GM21360 (cell line): ENCODE results near the gene DLX6.

Source experiments
- ATAC-seq: cut with Tn5 transposase; IDR thresholded peaks from one replicate; pipeline ENCODE4 v1.9.1; 2021; ENCODE audit warnings: mild to moderate bottlenecking, moderate library complexity; ENCODE audit not compliant: unreplicated experiment

DLX6 gene

DNA sequence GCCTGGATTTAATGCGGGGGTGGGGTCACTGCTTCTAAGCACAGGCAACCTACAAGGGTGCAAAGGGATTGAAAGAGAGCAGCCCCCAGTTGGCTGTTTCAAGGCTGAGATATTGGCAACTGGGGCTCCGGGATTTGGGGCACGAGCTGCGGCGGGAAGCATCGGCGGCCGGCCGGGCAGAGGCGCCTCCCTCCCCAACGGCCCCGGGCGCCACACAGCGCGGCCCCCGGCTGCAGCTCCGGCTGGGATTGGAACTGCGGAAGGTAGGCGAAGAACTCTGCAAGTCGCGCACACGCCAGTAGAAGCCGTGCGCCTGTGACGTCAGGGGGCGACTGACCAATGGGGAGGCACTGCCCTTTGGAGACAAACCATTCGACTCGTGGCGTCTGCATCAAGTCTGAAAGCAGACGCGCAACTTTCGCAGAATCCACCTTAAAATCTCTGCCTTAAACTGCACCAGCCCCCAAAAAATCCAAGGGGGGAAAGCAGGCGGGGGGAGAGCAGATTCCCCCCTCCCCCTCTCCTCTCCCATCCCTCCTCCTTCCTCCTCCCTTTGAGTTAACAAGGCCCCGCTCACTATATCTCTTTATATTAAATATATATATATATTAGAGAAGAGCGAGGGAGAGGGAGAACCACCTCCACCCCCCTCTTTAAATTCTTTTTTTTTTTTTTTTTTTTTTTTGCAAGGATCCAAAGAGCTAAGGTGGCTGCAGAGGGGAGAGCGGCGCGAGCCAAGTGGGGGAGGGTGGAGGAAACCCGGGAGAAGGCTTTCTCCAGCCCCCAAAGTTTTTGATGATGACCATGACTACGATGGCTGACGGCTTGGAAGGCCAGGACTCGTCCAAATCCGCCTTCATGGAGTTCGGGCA, at the start of gene DLX6:
DLX6 (plus strand) TSS at position 371 of the 872 bp plus-strand sequence; CDS start at position 796, 425 bp downstream.
- no peak for ATAC-seq

GRCh38 chr7:96959135-96959534, 46.2 kb upstream of the DLX6 start:
- ATAC-seq = no peak

- no peak for ATAC-seq
These were observed 43.0 kb upstream of the DLX6 start for GRCh38 chr7:96962221-96962885.

DNA sequence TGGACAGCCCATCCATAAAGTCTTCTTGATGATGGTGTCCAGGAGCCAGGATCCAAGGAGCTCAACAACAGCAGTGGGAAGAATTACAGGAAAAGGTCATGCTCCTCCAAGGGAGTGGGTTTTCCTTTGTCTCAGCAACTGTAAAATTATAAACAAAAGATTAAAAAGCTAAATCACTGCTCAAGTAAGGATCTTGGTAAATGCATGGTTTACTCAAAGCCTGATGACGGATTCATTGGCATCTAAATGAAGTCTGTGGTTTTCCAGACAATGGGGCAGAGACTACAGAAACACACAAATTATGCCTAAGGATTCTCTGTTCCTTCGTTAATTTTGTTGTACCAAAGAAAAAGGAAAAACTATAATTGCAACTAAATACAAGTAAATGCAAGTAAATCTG, 36.4 kb upstream of the DLX6 start:
- ATAC-seq = no peak

DNA sequence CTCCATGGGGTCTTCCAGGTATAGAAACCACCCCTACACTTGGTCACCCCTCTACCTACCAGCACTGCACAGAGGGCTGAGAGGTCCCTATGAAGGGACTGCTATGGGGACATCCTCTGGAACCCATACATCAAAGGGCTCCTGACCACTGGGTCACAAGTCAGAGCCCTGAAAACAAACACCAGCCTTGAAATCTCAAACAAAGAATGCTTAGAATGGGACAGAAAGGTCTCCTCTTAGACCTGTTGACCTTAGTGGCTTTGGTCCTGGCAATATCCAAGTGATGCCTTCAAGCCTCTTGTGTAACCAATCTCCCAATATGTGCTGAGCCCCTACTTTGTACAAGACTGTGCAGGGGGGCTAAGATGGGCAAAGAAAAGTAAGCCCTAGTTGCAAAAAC, 34.6 kb upstream of the DLX6 start:
- ATAC-seq = no peak

- no peak for ATAC-seq
These were observed 31.4 kb upstream of the DLX6 start for GRCh38 chr7:96973986-96974385.

- no peak for ATAC-seq
These were observed 29.2 kb upstream of the DLX6 start for GRCh38 chr7:96976106-96976505.

GRCh38 chr7:96977445-96977844, 27.9 kb upstream of the DLX6 start:
- no peak for ATAC-seq

- ATAC-seq = no peak
These were observed 25.6 kb upstream of the DLX6 start for GRCh38 chr7:96979551-96980276.

- no peak for ATAC-seq
These were observed 22.8 kb upstream of the DLX6 start for GRCh38 chr7:96982586-96982985.

- ATAC-seq = no peak
These were observed 19.4 kb upstream of the DLX6 start for GRCh38 chr7:96985992-96986391.

GRCh38 chr7:96986901-96987300, 18.5 kb upstream of the DLX6 start:
- ATAC-seq = no peak

- ATAC-seq = no peak
These were observed 17.6 kb upstream of the DLX6 start for GRCh38 chr7:96987719-96988118.

DNA sequence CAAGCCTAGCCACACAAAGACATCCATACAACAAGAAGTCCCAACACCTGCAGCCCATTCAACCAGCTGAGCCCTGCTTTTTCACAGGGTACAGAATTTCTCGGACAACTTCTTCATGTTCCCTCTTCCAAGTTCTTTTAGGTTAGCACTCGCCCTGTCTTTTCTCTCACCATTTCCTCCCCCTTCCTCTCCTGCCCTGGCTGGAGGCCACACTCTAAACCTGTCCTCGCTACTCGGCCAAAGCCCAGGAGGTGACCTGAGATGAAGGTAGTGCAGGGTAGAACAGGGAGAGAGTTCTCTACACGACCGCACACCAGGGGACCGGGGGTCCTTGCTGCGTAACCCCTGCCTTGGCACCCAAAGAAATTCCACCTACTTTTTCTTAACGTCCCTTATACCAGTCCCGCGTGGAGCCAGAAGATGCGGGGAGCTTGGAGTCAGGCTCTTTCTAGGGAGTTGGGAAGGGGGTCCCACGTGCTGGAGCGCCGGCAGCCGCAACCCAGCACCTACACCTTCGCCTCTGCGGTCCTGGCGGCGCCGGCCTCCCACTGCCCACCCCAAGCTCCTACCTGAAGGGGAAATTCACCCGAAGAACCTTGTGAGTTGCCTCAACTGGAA, 16.0 kb upstream of the DLX6 start:
- ATAC-seq = no peak

DNA sequence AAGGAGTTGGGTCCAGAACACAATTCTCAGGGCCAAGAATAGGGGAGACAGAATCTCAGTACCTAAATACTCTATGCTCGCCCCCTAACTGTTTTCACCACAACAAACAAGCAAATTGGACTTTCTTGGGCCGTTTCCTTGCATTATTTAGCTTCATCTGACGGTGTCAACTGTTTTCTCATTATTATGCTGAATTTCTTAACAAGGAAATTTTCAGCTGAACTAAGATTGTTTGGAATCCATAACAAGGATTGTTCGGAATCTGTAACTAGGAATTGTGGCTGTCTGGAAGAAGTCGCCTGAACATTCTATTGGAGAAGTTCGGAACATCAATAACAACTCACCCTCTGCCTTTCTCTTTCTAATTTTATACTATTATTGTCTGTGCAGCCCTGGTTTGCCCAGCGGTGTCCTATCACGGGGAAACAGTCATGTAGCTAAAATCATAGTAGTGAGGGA, 15.5 kb upstream of the DLX6 start:
- ATAC-seq = no peak

GRCh38 chr7:96991546-96992191, 13.7 kb upstream of the DLX6 start:
- ATAC-seq = no peak

- ATAC-seq = no peak
These were observed 13.0 kb upstream of the DLX6 start for GRCh38 chr7:96992192-96993005.

DNA sequence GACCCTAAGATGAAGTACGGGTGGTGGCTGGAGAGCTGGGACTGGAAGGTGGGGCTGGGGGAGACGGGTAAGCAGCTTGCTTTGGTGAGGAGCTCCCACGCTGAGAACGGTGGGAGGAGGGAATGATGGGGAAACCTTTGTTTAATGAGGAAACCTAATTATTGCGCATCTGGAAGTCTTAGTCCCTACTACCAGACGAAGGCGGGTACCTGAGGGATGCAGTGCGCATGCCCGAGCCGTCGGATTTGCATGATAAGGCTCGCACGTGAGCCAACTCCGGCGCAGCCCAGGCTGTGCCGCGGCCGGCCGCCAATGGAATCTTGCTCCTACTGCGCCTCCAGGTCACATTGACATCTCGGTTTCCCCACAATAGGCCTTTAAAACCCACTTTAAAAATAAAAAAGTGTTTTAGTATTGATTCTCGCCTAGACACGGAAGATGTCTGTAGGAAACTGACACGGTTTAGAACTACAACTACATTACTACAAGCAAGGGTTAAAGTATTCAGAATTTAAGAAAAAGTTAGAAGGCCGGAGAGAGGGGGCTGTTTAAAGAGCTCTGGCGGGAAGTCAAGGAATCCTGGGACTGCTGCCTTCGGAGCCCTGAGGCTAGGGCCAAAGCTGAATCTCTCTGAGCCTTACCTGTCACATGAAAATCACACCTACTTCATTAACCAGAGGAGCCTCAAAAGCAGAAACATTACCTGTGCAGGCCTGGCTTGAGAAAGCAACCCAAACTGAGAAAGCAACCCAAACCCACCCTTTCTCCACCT, 12.1 kb upstream of the DLX6 start:
- no peak for ATAC-seq

DNA sequence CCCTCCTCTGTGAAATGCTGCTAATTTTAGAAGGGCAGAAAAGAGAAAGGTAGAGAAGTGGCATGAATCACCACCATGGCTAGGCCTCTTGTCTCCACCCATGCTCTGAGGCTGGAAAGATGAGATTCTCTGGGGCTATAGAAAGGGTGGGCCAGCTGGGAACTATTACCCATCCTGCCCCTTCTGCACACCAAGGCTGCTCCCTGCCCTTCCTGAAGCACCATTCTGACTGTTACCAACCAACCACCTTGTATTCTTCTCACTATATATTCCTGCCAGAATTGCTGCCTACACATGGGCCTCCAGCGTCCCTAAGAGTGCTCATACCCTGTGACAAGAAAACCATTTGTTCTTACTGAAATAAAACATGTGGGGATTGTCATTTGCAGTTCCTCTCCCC, 11.4 kb upstream of the DLX6 start:
- no peak for ATAC-seq
